Lower lobe of right lung (tissue), 2 donors: ENCODE data around the gene SZT2. TPM values are rescaled to one million over a fixed set of nuclear protein-coding genes. Genes with fewer than 3 reads are reported as not detected.

Experiments used
- ATAC-seq, 2 donors: fragments of 200-7000 bp; cut with Tn5 transposase; one replicate each; pipeline ENCODE4 v1.9.1; 2020 to 2022; ENCODE audit warnings: mild to moderate bottlenecking in 2 of 2, moderate library complexity in 2 of 2
- DNase-seq: peaks from one replicate; pipeline ENCODE4 v3.0.0-alpha.2; 2020
- H3K27ac ChIP-seq: fragments of 200-600 bp; one replicate; pipeline ENCODE4 v1.8.0; 2022
- H3K27me3 ChIP-seq: fragments of 200-600 bp; one replicate; pipeline ENCODE4 v1.8.0; 2022; ENCODE audit warnings: low read depth
- H3K36me3 ChIP-seq: fragments of 200-600 bp; one replicate; pipeline ENCODE4 v1.8.0; 2022; ENCODE audit warnings: mild to moderate bottlenecking
- H3K4me1 ChIP-seq: fragments of 200-600 bp; one replicate; pipeline ENCODE4 v1.8.0; 2022
- H3K4me3 ChIP-seq: fragments of 200-600 bp; one replicate; pipeline ENCODE4 v1.8.0; 2022; ENCODE audit warnings: mild to moderate bottlenecking
- H3K9me3 ChIP-seq: fragments of 200-600 bp; one replicate; pipeline ENCODE4 v1.8.0; 2022
- intact Hi-C: fragments of 100-400 bp; cut with DNase I; formaldehyde crosslinking; loops from one replicate; pipeline ENCODE4 v1.11.0; 2022
- total RNA-seq: library from RNA; stranded (reverse); fragmentation: NEBNext Ultra II Directional; extraction: Animal tissue kit (Norgen Biotek cat#: 25700); gene quantifications from one replicate; pipeline ENCODE4 v1.2.1, GENCODE V29; 2021
- TF ChIP-seq, protein P1 (sequence below): fragments of 200-600 bp; IDR thresholded peaks from one replicate; pipeline ENCODE4 v1.8.0; 2022; ENCODE audit warnings: antibody characterized with exemption, mild to moderate bottlenecking
- donor health status: DM: no; HTN: yes; CAD: no; lungs with severe emphysema.

The SZT2 gene
- total RNA-seq, 1 donor from 2014 or later = 71.5 TPM

- Histone ChIP-seq H3K27ac (no peak overlapping the region), H3K9me3 (no peaks in the 10 kb centered on the region), H3K4me3 (no peak overlapping the region), H3K27me3 (no peaks in the 10 kb centered on the region), H3K36me3 (no peaks in the 10 kb centered on the region), H3K4me1 (peaks cover 5% of the 10 kb centered on the region)
- DNase-seq (no peak), ATAC-seq (no peak)
- TF ChIP-seq, protein P1, sequence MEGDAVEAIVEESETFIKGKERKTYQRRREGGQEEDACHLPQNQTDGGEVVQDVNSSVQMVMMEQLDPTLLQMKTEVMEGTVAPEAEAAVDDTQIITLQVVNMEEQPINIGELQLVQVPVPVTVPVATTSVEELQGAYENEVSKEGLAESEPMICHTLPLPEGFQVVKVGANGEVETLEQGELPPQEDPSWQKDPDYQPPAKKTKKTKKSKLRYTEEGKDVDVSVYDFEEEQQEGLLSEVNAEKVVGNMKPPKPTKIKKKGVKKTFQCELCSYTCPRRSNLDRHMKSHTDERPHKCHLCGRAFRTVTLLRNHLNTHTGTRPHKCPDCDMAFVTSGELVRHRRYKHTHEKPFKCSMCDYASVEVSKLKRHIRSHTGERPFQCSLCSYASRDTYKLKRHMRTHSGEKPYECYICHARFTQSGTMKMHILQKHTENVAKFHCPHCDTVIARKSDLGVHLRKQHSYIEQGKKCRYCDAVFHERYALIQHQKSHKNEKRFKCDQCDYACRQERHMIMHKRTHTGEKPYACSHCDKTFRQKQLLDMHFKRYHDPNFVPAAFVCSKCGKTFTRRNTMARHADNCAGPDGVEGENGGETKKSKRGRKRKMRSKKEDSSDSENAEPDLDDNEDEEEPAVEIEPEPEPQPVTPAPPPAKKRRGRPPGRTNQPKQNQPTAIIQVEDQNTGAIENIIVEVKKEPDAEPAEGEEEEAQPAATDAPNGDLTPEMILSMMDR = no peak
- intact Hi-C loops = no loop called here
Measured at GRCh38 chr1:43477716-43478115, 88.0 kb downstream of the SZT2 start.

- intact Hi-C loops = no loop called here
- H3K9me3 ChIP-seq = no peaks in the 10 kb centered on the region
- no peak overlapping the region for H3K4me3 ChIP-seq
- ATAC-seq (no peak), DNase-seq (no peak)
- H3K27me3 ChIP-seq = no peaks in the 10 kb centered on the region
- no peak overlapping the region for H3K27ac ChIP-seq
- peaks cover 5% of the 10 kb centered on the region for H3K4me1 ChIP-seq
- H3K36me3 ChIP-seq = no peaks in the 10 kb centered on the region
- TF ChIP-seq, protein P1 = no peak
Measured at GRCh38 chr1:43479414-43479813, 89.7 kb downstream of the SZT2 start.

GRCh38 chr1:43481491-43481890 lies 91.8 kb downstream of the SZT2 start:
- Histone ChIP-seq H3K4me3 (no peak overlapping the region), H3K27me3 (no peaks in the 10 kb centered on the region), H3K4me1 (no peaks in the 10 kb centered on the region), H3K27ac (no peak overlapping the region), H3K9me3 (no peaks in the 10 kb centered on the region), H3K36me3 (no peaks in the 10 kb centered on the region)
- TF ChIP-seq, protein P1 = no peak
- ATAC-seq = no peak
- no peak for DNase-seq
- intact Hi-C loops = no loop called here

DNA sequence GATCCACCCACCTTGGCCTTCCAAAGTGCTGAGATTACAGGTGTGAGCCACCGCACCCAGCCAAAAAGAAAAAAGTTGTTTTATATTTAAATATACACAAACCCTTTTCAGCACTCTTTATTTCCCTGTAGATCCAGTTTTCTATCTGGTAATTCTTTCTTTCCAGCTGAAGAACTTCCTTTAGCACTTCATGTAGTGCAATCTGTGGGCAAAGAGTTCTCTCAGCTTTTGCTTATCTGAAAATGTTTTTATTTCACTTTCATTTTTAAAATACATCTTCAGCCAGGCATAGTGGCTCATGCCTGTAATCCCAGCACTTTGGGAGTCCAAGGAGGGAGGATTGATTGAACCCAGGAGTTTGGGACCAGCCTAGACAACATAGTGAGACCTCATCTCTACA lies 92.5 kb downstream of the SZT2 start:
- H3K4me1 ChIP-seq = no peaks in the 10 kb centered on the region
- TF ChIP-seq, protein P1 = no peak
- H3K27ac ChIP-seq = peak overlapping the region; percentile 37
- no peaks in the 10 kb centered on the region for H3K36me3 ChIP-seq
- no peak overlapping the region for H3K4me3 ChIP-seq
- no peak for DNase-seq
- H3K9me3 ChIP-seq = peaks cover under 1% of the 10 kb centered on the region
- no peaks in the 10 kb centered on the region for H3K27me3 ChIP-seq
- intact Hi-C loops = no loop called here
- peak in 1 of 2 donors; percentile 74 for ATAC-seq

DNA sequence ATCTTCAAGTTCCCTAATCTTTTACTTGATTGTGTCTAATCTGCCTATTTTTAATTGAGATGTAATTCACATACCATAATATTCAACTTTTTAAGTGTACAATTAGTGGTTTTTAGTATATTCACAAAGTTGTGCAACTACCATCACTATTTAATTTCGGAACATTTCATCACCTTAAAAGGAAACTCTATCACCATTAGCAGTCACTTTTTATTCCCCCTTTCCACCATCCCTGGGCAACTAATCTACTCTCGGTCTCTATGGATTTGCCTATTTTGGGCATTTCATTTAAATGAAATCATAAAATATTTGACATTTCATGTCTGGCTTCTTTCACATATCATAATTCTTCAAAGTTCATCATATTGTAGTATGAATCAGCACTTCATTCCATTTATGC lies 94.7 kb downstream of the SZT2 start:
- TF ChIP-seq, protein P1 = no peak
- peaks cover 18% of the 10 kb centered on the region for H3K9me3 ChIP-seq
- DNase-seq = no peak
- H3K27me3 ChIP-seq = no peaks in the 10 kb centered on the region
- no peaks in the 10 kb centered on the region for H3K36me3 ChIP-seq
- intact Hi-C loops = no loop called here
- H3K4me1 ChIP-seq = no peaks in the 10 kb centered on the region
- ATAC-seq = no peak
- H3K4me3 ChIP-seq = no peak overlapping the region
- no peak overlapping the region for H3K27ac ChIP-seq

GRCh38 chr1:43488165-43488564 lies 98.5 kb downstream of the SZT2 start:
- DNase-seq = no peak
- Histone ChIP-seq H3K4me1 (peaks cover 4% of the 10 kb centered on the region), H3K4me3 (no peak overlapping the region), H3K27me3 (no peaks in the 10 kb centered on the region), H3K27ac (no peak overlapping the region), H3K9me3 (peaks cover 29% of the 10 kb centered on the region), H3K36me3 (no peaks in the 10 kb centered on the region)
- TF ChIP-seq, protein P1 = no peak
- intact Hi-C loops = no loop called here
- ATAC-seq = no peak
